Peyer's patch (tissue), 4 donors: ENCODE measurements around the gene SLC6A6.
A peak's percentile ranks its signal among the peaks of the same experiment; 100 is the strongest.

Source experiments
- CTCF ChIP-seq, 6 experiments: fragments of 450-650 bp in 4 of 6; fragments of 200-600 bp in 2 of 6; sonication (generic) in 1 of 6; IDR thresholded peaks; one replicate each; pipeline ENCODE4 v1.5.1; 2017 to 2019; ENCODE audit warnings: antibody characterized with exemption in 6 of 6, mild to moderate bottlenecking in 3 of 6, moderate library complexity in 1 of 6
- POLR2A ChIP-seq, 2 donors: fragments of 450-650 bp; IDR thresholded peaks; one replicate each; pipeline ENCODE4 v1.5.1; 2017; ENCODE audit warnings: antibody characterized with exemption in 2 of 2, mild to moderate bottlenecking in 2 of 2, moderate library complexity in 2 of 2

GRCh38 chr3:14431452-14431916 is 29.1 kb downstream of the SLC6A6 start:
- no peak for TF ChIP-seq POLR2A (IDR thresholded peaks at IDR 0.05)
- peak in 1 of 6 experiments; percentile 2 for TF ChIP-seq CTCF (IDR thresholded peaks at IDR 0.05)
